GM12878 (cell line): Measurements from ENCODE around the gene SLC15A3. TPM values are rescaled to one million over a fixed set of nuclear protein-coding genes. Genes with fewer than 3 reads are reported as not detected.

Source experiments
- CREM ChIP-seq: IDR thresholded peaks from 2 replicates; pipeline ENCODE4 v1.6.1; 2014; ENCODE audit warnings: antibody characterized with exemption, low read depth
- HDGF ChIP-seq: fragments of 450-650 bp; IDR thresholded peaks from 2 replicates; pipeline ENCODE4 v1.6.1; 2016; ENCODE audit warnings: antibody characterized with exemption
- MEF2B ChIP-seq: fragments of 450-650 bp; IDR thresholded peaks from 2 replicates; pipeline ENCODE4 v1.6.1; 2018; ENCODE audit warnings: mild to moderate bottlenecking, moderate library complexity; ENCODE audit not compliant: partially characterized antibody, poor library complexity, severe bottlenecking
- NFIC ChIP-seq: IDR thresholded peaks from 2 replicates; pipeline ENCODE4 v1.6.1; 2012; ENCODE audit warnings: low read depth, mild to moderate bottlenecking, inconsistent platforms, low read length, moderate library complexity
- NR2F1 ChIP-seq: fragments of 450-650 bp; conservative IDR thresholded peaks from 2 replicates; pipeline ENCODE4 v1.6.1; 2017; ENCODE audit warnings: mild to moderate bottlenecking
- RB1 ChIP-seq: fragments of 450-650 bp; formaldehyde crosslinking; IDR thresholded peaks from 2 replicates; pipeline ENCODE4 v1.6.1; 2017; ENCODE audit warnings: mild to moderate bottlenecking, borderline replicate concordance
- SMAD5 ChIP-seq: IDR thresholded peaks from 2 replicates; pipeline ENCODE4 v1.6.1; 2016; ENCODE audit warnings: antibody characterized with exemption, low read depth
- polyA plus RNA-seq, 11 experiments: library from polyadenylated mRNA; depleted of rRNA in 4 of 11; unstranded in 6 of 11; stranded (reverse) in 5 of 11; fragments of >200 nt; fragmentation: Nextera tagmentation in 4 of 11; fragmentation: Illumina TruSeq in 1 of 11; extraction: Ambion mirVana in 4 of 11; extraction: Trizol in 1 of 11; gene quantifications; 1 replicate in 1 of 11; 2 replicates in 10 of 11; pipeline versions ENCODE4 v1.2.1 to v1.2.3, GENCODE V29; 2011 to 2016; ENCODE audit warnings: inconsistent platforms in 2 of 11, missing spikeins in 2 of 11, low read depth in 1 of 11
- total RNA-seq, 4 experiments: library from RNA; depleted of rRNA in 3 of 4; stranded (reverse); fragments of >200 nt in 3 of 4; fragmentation: Illumina TruSeq in 1 of 4; extraction: Trizol in 1 of 4; gene quantifications; 2 replicates each; pipeline versions ENCODE4 v1.2.1 to v1.2.3, GENCODE V29; 2013 to 2021
- TF ChIP-seq, protein P1 (sequence below): fragments of 450-650 bp; IDR thresholded peaks from 2 replicates; pipeline ENCODE4 v1.6.1; 2017; ENCODE audit warnings: antibody characterized with exemption, mild to moderate bottlenecking, moderate library complexity
- TF ChIP-seq, protein P2 (sequence below): fragments of 150-350 bp; IDR thresholded peaks from 2 replicates; pipeline ENCODE4 v1.6.1; 2016; ENCODE audit warnings: low read depth, low read length
- TF ChIP-seq, protein P3 (sequence below), 3 experiments: IDR thresholded peaks in 2 of 3; conservative IDR thresholded peaks in 1 of 3; 2 replicates each; pipeline ENCODE4 v1.5.1; 2011; ENCODE audit warnings: low read depth in 3 of 3, low read length in 3 of 3, mild to moderate bottlenecking in 3 of 3, control low read depth in 2 of 3, moderate library complexity in 2 of 3, inconsistent platforms in 1 of 3, mixed read lengths in 1 of 3; ENCODE audit not compliant: control insufficient read depth in 2 of 3, insufficient read depth in 1 of 3; ENCODE audit errors: extremely low read depth in 1 of 3
- TF ChIP-seq, protein P4 (sequence below): fragments of 450-650 bp; IDR thresholded peaks from 2 replicates; pipeline ENCODE4 v1.6.1; 2014; ENCODE audit warnings: mild to moderate bottlenecking

The SLC15A3 gene
- total and polyA plus RNA-seq, 10 of the 15 experiments (the other 5 are each of a cell fraction or from before 2014, with no cell fraction given), result 17.7 to 102 (median 55.8) TPM

DNA sequence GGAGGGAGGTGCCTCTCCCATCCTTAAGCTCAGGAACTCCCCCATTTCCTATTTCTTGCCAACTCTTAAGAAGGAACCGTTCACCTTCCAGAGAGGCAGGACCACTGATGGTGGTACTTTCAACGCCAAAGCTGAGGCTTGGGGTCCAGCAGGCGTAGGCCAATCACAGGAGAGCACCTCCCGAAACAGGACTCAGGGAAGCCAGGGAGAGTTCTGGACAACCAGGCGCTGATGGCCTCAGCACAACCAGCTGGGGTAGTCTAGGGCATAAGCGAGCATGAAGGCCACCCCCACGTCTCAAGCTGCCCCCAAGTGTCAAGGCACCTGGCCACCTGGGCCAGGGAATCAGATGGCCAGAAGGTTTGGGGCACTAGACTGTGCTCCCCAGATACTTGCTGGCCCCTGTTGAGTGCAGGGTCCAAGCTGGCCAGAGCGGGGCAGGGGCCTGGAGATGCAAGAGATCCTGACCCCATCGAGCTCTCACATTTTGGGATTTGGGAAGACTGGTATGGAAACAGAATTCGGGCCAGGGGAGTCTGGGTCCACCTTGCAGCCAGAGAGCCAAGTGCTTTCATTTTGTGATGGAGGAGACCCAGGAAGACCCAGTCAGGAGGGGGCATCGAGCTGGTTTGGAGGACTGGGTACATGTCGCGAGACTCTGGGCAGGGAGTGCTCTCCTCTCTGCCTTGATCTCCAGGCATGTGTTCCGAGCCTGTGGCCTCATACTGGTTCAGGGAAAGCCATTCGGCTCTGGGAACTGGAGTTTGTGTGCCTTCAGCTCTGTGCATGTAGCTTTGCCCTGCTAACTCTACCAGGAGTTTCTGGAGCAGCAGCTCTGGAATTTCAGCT is 20.4 kb upstream of the SLC15A3 start (continued):
- TF ChIP-seq, protein P1, sequence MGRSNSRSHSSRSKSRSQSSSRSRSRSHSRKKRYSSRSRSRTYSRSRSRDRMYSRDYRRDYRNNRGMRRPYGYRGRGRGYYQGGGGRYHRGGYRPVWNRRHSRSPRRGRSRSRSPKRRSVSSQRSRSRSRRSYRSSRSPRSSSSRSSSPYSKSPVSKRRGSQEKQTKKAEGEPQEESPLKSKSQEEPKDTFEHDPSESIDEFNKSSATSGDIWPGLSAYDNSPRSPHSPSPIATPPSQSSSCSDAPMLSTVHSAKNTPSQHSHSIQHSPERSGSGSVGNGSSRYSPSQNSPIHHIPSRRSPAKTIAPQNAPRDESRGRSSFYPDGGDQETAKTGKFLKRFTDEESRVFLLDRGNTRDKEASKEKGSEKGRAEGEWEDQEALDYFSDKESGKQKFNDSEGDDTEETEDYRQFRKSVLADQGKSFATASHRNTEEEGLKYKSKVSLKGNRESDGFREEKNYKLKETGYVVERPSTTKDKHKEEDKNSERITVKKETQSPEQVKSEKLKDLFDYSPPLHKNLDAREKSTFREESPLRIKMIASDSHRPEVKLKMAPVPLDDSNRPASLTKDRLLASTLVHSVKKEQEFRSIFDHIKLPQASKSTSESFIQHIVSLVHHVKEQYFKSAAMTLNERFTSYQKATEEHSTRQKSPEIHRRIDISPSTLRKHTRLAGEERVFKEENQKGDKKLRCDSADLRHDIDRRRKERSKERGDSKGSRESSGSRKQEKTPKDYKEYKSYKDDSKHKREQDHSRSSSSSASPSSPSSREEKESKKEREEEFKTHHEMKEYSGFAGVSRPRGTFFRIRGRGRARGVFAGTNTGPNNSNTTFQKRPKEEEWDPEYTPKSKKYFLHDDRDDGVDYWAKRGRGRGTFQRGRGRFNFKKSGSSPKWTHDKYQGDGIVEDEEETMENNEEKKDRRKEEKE, result no peak
- TF ChIP-seq SMAD5 (no peak), MEF2B (no peak), NR2F1 (no peak), NFIC (no peak), HDGF (no peak), RB1 (no peak), CREM (no peak)
- TF ChIP-seq, protein P2, sequence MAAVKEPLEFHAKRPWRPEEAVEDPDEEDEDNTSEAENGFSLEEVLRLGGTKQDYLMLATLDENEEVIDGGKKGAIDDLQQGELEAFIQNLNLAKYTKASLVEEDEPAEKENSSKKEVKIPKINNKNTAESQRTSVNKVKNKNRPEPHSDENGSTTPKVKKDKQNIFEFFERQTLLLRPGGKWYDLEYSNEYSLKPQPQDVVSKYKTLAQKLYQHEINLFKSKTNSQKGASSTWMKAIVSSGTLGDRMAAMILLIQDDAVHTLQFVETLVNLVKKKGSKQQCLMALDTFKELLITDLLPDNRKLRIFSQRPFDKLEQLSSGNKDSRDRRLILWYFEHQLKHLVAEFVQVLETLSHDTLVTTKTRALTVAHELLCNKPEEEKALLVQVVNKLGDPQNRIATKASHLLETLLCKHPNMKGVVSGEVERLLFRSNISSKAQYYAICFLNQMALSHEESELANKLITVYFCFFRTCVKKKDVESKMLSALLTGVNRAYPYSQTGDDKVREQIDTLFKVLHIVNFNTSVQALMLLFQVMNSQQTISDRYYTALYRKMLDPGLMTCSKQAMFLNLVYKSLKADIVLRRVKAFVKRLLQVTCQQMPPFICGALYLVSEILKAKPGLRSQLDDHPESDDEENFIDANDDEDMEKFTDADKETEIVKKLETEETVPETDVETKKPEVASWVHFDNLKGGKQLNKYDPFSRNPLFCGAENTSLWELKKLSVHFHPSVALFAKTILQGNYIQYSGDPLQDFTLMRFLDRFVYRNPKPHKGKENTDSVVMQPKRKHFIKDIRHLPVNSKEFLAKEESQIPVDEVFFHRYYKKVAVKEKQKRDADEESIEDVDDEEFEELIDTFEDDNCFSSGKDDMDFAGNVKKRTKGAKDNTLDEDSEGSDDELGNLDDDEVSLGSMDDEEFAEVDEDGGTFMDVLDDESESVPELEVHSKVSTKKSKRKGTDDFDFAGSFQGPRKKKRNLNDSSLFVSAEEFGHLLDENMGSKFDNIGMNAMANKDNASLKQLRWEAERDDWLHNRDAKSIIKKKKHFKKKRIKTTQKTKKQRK, result no peak
- TF ChIP-seq, protein P3, sequence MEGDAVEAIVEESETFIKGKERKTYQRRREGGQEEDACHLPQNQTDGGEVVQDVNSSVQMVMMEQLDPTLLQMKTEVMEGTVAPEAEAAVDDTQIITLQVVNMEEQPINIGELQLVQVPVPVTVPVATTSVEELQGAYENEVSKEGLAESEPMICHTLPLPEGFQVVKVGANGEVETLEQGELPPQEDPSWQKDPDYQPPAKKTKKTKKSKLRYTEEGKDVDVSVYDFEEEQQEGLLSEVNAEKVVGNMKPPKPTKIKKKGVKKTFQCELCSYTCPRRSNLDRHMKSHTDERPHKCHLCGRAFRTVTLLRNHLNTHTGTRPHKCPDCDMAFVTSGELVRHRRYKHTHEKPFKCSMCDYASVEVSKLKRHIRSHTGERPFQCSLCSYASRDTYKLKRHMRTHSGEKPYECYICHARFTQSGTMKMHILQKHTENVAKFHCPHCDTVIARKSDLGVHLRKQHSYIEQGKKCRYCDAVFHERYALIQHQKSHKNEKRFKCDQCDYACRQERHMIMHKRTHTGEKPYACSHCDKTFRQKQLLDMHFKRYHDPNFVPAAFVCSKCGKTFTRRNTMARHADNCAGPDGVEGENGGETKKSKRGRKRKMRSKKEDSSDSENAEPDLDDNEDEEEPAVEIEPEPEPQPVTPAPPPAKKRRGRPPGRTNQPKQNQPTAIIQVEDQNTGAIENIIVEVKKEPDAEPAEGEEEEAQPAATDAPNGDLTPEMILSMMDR (IDR thresholded peaks at IDR 0.05 in 2 of 3, conservative IDR thresholded peaks at IDR 0.05 in 1 of 3; ENCODE audit: control insufficient read depth in 2 of 3, extremely low read depth in 1 of 3, insufficient read depth in 1 of 3, low read depth in 3 of 3, low read length in 3 of 3), result no peak
- TF ChIP-seq, protein P4, sequence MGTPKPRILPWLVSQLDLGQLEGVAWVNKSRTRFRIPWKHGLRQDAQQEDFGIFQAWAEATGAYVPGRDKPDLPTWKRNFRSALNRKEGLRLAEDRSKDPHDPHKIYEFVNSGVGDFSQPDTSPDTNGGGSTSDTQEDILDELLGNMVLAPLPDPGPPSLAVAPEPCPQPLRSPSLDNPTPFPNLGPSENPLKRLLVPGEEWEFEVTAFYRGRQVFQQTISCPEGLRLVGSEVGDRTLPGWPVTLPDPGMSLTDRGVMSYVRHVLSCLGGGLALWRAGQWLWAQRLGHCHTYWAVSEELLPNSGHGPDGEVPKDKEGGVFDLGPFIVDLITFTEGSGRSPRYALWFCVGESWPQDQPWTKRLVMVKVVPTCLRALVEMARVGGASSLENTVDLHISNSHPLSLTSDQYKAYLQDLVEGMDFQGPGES, result no peak
